ENCODE data around the gene CELF2.

GRCh38 chr10:11231285-11231684, 213.6 kb downstream of the CELF2 start:
- TF ChIP-seq, protein P1, sequence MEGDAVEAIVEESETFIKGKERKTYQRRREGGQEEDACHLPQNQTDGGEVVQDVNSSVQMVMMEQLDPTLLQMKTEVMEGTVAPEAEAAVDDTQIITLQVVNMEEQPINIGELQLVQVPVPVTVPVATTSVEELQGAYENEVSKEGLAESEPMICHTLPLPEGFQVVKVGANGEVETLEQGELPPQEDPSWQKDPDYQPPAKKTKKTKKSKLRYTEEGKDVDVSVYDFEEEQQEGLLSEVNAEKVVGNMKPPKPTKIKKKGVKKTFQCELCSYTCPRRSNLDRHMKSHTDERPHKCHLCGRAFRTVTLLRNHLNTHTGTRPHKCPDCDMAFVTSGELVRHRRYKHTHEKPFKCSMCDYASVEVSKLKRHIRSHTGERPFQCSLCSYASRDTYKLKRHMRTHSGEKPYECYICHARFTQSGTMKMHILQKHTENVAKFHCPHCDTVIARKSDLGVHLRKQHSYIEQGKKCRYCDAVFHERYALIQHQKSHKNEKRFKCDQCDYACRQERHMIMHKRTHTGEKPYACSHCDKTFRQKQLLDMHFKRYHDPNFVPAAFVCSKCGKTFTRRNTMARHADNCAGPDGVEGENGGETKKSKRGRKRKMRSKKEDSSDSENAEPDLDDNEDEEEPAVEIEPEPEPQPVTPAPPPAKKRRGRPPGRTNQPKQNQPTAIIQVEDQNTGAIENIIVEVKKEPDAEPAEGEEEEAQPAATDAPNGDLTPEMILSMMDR (IDR thresholded peaks at IDR 0.05): no peak
- no peak for TF ChIP-seq POLR2A (IDR thresholded peaks at IDR 0.05)
- TF ChIP-seq POLR2AphosphoS5 (IDR thresholded peaks at IDR 0.05; ENCODE audit: insufficient read depth in 1 of 2, low read depth in 1 of 2): no peak

All from vagina (tissue), 2 donors.